Anterior cingulate cortex (tissue), 58 donors: Measurements from ENCODE around the gene PITRM1.

Experiments used
- DNase-seq, 58 donors: peaks; one replicate each; lab custom pipeline; 2025; lab: John Stamatoyannopoulos, UW

Gene PITRM1

GRCh38 chr10:3125527-3126170, 46.9 kb downstream of the PITRM1 start:
- no peak for DNase-seq

DNA sequence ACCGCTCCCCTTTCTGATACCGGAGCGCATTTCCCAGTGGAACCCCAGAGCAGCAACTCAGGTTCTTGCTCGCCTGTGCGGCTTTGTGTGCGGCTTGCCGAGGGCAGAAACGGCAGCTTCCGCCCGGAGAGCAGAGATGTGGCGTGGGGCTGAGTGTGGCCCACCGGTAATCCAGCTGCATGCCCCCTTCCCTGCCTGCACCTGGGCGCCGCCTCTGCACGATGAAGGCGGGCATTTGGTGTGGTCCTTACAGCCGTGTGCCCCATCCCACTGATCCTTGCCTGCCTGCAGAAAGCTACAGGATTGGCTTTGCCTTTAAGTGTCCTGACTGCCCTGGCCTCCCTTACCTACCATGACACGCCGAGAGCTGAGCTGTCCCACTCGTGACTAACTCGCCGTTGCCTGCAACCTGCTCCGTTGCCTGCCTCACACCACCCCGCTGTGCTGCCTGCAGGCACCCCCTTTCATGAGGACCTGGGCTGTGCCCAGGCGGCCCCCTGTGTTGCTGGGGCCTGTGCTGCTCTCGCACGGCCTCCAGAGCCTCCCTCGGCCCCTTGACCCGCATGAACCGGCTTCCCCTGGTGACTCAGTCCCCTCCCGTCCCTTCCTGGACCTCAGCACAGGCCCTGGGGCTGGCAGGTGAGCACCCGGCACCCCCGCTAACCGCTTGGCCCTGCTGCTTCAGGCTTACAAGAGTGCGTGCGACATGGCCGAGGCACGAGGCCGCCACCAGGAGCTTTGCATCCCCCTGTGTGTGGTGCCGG, 48.0 kb downstream of the PITRM1 start:
- DNase-seq, result no peak

- DNase-seq, result peak in 6 of 58 donors; percentile 17 to 47 (median 26)
These were observed 48.8 kb downstream of the PITRM1 start for GRCh38 chr10:3123571-3124411.

DNA sequence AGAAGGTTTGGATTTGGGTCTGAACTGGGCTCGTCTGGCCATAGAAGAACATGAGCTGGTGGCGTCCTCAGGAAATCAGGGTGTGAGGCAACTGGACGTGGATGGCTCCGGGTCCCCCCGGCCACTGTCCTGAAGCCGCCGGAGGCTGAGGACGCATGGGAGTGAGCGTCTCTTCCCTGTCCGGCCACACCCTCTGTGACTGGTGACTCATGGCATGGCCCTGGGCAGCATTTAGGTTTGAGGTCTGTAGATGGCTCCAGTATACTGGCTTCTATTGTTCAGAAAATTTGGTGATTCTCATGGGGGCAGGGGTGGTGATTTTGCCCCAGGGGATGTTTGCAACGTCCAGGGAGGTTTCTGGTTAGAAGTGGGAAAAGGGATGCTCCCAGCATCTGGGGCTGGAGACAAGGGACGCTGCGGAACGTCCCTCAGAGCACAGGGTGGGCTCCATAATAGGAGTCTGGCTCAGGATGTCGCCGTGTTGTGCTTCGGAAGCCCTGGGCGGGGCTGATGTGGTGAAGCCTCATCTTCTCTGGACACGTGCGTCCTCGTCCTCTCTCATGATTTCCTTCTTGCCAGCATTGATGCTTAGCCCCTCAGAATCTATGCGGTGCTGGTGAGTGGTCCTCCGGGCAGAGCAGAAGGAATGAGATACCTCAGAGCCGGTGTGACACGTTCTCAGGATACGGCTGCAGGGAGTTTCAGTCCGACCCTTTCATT, 49.9 kb downstream of the PITRM1 start:
- no peak for DNase-seq

- DNase-seq, result no peak
These were observed 50.5 kb downstream of the PITRM1 start for GRCh38 chr10:3122034-3122433.

DNA sequence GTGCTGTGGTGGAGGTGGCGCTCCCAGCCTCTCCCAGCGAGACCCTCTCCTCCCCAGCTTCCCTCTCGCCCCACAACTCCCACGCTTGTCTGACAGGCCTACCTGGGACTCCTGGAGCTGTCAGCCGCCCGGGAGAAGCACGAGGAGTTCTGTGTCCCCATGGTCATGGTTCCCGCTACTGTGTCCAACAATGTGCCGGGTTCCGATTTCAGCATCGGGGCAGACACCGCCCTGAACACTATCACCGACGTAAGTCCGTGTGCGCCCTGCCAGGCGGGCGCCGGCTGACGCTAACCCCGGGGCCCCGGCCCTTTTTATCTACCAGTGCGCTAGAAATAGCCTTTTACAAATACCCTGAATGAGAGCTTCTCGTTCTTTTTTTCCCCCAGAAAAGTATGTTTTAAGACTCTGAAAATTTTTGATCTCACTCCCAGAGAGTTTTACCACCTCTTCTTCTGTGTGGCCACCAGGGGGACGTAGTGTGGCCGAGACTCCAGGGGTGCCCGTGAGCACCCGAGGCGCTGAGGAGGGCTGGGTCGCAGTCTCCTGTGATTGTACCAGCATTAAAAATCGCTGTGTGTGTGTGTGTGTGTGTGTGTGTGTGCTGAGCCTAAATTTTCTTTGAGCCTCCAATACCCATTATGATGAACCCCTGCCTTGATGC, 52.7 kb downstream of the PITRM1 start:
- peak in 4 of 58 donors; percentile 27 to 69 (median 38) for DNase-seq

DNA sequence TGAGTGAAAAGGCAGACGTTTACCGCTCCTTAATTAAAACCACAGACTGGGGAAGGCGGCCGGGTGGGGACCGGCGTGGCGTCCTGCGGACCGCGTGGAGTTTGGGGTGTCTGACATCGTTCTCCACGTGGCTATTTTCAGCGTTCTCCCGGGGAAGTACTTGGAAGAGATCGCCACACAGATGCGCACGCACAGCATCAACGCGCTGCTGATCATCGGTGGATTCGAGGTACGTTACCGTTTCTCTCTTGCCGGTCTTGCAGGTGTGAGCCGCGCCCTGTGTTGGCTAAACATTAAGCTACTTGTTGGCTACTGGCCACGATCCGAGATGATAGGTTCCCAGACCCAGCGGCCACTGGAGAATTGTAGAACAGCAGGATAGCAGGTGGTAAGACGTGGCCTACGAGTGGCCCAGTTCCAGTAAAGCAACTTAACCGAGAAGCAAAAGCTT, 53.9 kb downstream of the PITRM1 start:
- no peak for DNase-seq

DNA sequence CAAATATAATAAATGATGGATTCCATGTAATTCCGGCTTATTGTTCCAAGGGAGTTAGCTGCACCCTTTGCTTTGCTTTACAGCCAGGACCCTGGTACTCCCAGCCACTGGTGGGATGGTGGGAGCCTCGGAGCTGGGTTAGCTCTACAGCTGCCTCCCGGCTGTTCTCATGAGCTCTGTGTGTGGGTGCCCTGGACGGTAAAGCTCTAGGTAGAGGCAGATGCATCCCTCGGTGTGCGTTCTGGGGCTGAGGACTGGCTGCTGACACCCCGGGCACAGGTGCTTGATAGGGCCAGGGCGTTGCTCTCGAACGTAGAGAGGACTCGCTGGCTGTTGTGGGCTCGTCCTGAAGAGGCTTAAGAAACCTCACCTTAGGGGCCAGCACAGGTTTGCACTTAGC, 55.1 kb downstream of the PITRM1 start:
- DNase-seq, result no peak

GRCh38 chr10:3116508-3117100, 56.0 kb downstream of the PITRM1 start:
- DNase-seq, result no peak

DNA sequence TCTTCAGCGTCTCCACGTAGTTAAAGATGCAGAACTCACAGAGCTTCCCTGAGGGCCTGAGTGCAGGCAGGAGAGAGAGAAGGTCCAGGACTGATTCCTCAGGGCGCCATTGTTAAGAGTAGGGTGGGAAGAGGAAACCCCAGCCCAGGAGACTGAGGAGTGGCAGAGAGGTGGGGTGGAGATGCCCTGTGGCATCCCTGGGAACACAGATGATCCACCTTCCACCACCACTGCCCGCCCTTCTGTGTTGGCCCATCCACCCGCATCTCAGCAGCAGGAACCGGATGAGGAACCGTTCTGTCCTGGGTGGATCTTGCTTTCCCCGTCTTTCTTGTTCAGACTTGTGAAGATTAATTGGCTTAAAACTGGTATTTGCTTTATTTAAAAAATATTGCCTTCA, 56.9 kb downstream of the PITRM1 start:
- DNase-seq, result no peak

DNA sequence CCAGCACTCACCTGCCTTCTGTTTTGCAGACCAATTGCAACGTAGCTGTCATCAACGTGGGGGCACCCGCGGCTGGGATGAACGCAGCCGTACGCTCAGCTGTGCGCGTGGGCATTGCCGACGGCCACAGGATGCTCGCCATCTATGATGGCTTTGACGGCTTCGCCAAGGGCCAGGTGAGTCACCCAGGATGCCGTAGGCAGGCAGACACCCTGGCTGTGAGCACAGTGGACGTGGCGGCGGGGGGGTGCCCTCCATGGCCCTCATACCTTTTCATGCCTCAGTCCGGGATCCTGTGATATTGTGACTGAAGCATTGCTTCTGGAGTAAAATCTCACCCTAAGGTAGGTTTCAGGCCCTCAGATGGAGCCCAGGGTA, 59.2 kb downstream of the PITRM1 start:
- no peak for DNase-seq

DNA sequence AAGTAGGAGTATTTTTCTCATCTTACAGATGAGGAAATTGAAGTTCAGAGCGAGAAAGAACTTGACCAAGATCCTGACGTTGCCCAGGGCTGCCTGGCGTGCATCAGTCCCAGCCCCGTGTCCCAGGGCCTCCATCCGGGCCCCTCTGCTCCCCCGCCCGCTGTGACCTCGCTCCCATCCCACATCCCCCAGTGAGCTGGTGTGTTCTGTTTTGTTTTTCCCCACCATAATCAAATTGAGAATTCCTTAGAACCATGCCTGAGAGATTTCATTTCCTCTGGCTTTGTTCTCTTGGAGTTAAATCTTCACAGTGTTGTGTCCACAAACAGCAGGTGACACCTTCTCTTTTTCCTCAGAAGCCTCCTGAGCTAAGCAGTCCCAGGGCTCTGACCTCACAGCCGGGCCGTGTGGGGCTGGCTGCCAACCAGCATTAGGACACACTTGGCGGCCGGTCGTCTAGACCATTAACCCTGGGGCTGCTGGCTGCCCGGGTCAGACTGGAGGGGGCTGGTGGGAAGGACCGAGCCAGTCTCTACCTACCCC, 60.9 kb downstream of the PITRM1 start:
- peak in 18 of 58 donors; percentile 15 to 56 (median 28) for DNase-seq

GRCh38 chr10:3110782-3111620, 61.6 kb downstream of the PITRM1 start:
- no peak for DNase-seq

- no peak for DNase-seq
These were observed 62.9 kb downstream of the PITRM1 start for GRCh38 chr10:3109633-3110032.

DNA sequence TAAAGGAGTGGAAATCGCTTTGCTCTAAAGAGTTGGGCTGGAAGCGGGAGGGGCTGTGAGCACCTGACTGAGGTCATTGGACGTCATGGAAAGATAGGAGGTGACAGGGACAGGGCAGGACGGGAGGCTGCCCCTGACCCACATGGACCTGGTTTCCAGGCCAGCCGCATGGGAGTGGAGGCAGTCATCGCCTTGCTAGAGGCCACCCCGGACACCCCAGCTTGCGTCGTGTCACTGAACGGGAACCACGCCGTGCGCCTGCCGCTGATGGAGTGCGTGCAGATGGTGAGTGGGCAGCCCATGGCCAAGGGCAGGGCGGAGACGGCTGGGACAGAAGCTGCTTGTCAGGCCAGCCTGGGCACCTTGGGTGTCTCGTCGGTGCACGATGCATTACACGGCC, 63.4 kb downstream of the PITRM1 start:
- no peak for DNase-seq

GRCh38 chr10:3108575-3109105, 63.9 kb downstream of the PITRM1 start:
- DNase-seq, result no peak

GRCh38 chr10:3108033-3108432, 64.5 kb downstream of the PITRM1 start:
- no peak for DNase-seq

DNA sequence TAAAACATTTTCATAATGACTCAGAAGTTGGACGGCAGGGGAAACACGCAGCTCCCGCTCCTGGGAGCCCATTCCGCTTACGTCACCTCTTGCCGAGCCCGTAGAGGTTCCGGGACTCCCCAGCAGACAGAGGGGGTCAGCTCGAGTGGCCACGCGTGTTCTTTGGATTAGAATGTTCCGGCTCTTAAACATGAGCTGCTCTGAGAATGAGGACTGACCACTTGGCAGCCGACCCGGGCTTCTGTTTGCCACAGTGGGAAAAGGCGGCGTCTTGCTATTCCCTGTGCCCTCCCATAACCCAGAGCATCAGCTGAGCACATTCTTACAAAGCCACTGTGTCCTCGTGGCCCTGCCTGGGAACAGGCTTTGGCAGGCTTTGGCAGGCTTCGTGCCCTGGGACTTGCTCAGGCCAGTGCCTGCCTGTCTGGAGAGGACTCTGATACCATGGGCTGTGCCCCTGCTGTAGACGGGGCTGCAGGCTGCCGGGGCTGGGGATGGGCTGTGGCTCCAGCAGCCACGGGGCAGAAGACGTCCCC, 65.1 kb downstream of the PITRM1 start:
- peak in 57 of 58 donors; percentile 14 to 95 (median 82) for DNase-seq
